KBM-7 (cell line): Measurements from ENCODE around the gene MCM3AP.
"Not testable (repeated sequence)": the region's sequence is repeated elsewhere in the genome, so short reads cannot be mapped to it uniquely, and the experiment has no call there.

Experiments
- DNase-seq: peaks from one replicate; pipeline ENCODE4 v3.0.0-alpha.2; 2015
- in situ Hi-C: fragments of 300-500 bp; cut with MboI; formaldehyde crosslinking; loops from 2 replicates; pipeline ENCODE4 v1.14.3; 2020; ENCODE audit warnings: low sequenced_read_pairs, low pct_unique_long_range_greater_than_20kb, mixed read lengths

MCM3AP gene

GRCh38 chr21:46314441-46315020, 29.1 kb upstream of the MCM3AP start:
- no peak for DNase-seq
- in situ Hi-C loops: no loop called here

GRCh38 chr21:46312949-46313348, 27.5 kb upstream of the MCM3AP start:
- no peak for DNase-seq
- in situ Hi-C loops: no loop called here

GRCh38 chr21:46311568-46311967, 26.2 kb upstream of the MCM3AP start:
- in situ Hi-C loops: no loop called here

GRCh38 chr21:46310260-46310659, 24.8 kb upstream of the MCM3AP start:
- in situ Hi-C loops: not testable (repeated sequence)

More at GRCh38 chr21:46311568-46311967, 26.2 kb upstream of the MCM3AP start:
- no peak for DNase-seq

GRCh38 chr21:46308431-46308830, 23.0 kb upstream of the MCM3AP start:
- in situ Hi-C loops: no loop called here
- DNase-seq: no peak

More at GRCh38 chr21:46310260-46310659, 24.8 kb upstream of the MCM3AP start:
- DNase-seq: not testable (repeated sequence)

GRCh38 chr21:46307625-46308024, 22.2 kb upstream of the MCM3AP start:
- in situ Hi-C loops: no loop called here
- no peak for DNase-seq

- DNase-seq: no peak
- in situ Hi-C loops: no loop called here
These were observed 19.5 kb upstream of the MCM3AP start for GRCh38 chr21:46304955-46305354.

GRCh38 chr21:46304437-46304836, 19.0 kb upstream of the MCM3AP start:
- no peak for DNase-seq
- in situ Hi-C loops: no loop called here

- DNase-seq: no peak
- in situ Hi-C loops: no loop called here
These were observed 16.3 kb upstream of the MCM3AP start for GRCh38 chr21:46301759-46302158.

- DNase-seq: no peak
- in situ Hi-C loops: no loop called here
These were observed 13.8 kb upstream of the MCM3AP start for GRCh38 chr21:46299167-46299566.

GRCh38 chr21:46297338-46298271, 12.2 kb upstream of the MCM3AP start:
- DNase-seq: no peak
- in situ Hi-C loops: no loop called here

GRCh38 chr21:46295996-46296752, 10.8 kb upstream of the MCM3AP start:
- in situ Hi-C loops: no loop called here
- no peak for DNase-seq

- in situ Hi-C loops: no loop called here
- peak; percentile 34 for DNase-seq
These were observed 9.9 kb upstream of the MCM3AP start for GRCh38 chr21:46295177-46295770.

- peak; percentile 71 for DNase-seq
- in situ Hi-C loops: no loop called here
These were observed 9.3 kb upstream of the MCM3AP start for GRCh38 chr21:46294647-46295176.

GRCh38 chr21:46291561-46291960, 6.2 kb upstream of the MCM3AP start:
- no peak for DNase-seq

GRCh38 chr21:46289655-46290179, 4.3 kb upstream of the MCM3AP start:
- no peak for DNase-seq
- in situ Hi-C loops: no loop called here

More at GRCh38 chr21:46291561-46291960, 6.2 kb upstream of the MCM3AP start:
- in situ Hi-C loops: no loop called here

GRCh38 chr21:46287541-46287940, 2.1 kb upstream of the MCM3AP start:
- in situ Hi-C loops: no loop called here
- no peak for DNase-seq

GRCh38 chr21:46286648-46287002, 1.2 kb upstream of the MCM3AP start:
- DNase-seq: peak; percentile 83
- in situ Hi-C loops: no loop called here
